ENCODE measurements around the gene TELO2. TPM values are rescaled to one million over a fixed set of nuclear protein-coding genes. Genes with fewer than 3 reads are reported as not detected.
A peak's percentile ranks its signal among the peaks of the same experiment; 100 is the strongest.

Gene TELO2
- total and polyA plus RNA-seq, 4 donors = 24.4 to 64.2 (median 42.8) TPM

DNA sequence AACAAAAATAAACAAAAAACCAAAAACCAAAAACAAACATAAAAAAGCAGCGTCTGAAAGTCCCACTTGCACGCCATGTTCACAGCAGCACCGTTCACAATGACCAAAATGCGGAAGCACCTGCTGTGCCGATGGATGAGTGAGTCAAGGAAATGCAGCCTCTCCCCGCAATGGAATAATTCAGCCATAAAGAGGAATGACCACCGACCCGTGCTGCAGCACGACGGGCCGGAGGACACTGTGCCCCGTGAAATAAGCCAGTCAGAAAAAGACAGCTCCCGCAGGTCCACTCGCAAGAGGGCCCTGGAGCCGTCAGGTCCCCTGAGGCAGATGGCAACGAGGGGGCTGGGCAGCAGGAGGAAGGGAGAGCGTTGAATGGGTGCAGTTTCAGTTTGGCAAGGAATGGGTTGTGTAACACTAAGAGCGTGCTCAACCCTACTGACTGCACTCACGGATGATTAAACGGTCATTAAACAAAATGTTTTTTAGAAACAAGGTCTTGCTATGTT lies 23.4 kb upstream of the TELO2 start:
- TF ChIP-seq, protein P1, sequence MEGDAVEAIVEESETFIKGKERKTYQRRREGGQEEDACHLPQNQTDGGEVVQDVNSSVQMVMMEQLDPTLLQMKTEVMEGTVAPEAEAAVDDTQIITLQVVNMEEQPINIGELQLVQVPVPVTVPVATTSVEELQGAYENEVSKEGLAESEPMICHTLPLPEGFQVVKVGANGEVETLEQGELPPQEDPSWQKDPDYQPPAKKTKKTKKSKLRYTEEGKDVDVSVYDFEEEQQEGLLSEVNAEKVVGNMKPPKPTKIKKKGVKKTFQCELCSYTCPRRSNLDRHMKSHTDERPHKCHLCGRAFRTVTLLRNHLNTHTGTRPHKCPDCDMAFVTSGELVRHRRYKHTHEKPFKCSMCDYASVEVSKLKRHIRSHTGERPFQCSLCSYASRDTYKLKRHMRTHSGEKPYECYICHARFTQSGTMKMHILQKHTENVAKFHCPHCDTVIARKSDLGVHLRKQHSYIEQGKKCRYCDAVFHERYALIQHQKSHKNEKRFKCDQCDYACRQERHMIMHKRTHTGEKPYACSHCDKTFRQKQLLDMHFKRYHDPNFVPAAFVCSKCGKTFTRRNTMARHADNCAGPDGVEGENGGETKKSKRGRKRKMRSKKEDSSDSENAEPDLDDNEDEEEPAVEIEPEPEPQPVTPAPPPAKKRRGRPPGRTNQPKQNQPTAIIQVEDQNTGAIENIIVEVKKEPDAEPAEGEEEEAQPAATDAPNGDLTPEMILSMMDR (IDR thresholded peaks at IDR 0.05; ENCODE audit: control extremely low read depth, extremely low read depth) = no peak
- no peaks in the 10 kb centered on the region for H3K27me3 ChIP-seq (ENCODE audit: control insufficient read depth in 3 of 3, insufficient read depth in 3 of 3, low read length in 2 of 3)

DNA sequence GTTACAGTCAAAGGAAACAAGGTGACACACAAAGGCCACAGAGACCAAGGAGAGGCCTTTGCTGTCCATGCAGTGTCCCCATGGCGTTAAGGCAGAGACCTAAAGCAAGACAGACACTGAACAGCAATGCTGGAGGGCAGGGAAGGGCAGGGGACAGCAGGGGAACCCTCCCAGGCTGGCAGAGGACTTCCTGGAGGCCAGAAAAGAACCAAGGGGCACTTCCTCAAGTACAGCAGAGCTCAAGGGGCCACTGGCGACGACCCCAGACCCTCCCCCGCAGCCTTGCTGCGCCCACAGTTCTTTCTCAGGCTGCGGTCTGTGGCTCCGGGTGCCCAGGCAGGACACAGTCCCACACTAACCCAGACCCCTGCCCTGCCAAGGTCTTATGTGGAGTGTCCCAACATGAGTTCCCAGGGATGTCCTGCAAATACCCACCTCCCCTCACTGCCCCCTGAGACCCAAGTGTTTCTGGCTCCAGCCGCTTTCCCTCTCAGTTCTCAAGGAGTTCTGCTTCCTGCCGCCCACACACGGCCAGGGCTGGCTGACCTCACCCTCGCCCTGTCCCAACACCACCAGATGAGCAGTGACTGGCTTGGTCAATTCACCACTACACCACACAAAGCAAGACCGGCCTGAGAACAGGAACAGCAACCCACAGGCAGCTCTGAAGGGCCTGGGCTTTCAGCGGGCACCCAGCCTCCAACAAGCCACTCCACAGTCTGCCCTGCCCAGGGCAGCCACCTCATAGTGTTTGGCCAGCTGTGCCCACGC lies 22.5 kb upstream of the TELO2 start:
- TF ChIP-seq, protein P1 (IDR thresholded peaks at IDR 0.05; ENCODE audit: control extremely low read depth, extremely low read depth) = no peak
- H3K9me3 ChIP-seq (ENCODE audit: control insufficient read depth in 4 of 4, insufficient read depth in 3 of 4, low read length in 3 of 4) = no peaks in the 10 kb centered on the region
- H3K4me3 ChIP-seq = no peak overlapping the region
- H3K9ac ChIP-seq (ENCODE audit: insufficient read depth in 1 of 2, low read length in 2 of 2) = no peak overlapping the region
- DNase-seq (no peak), ATAC-seq (ENCODE audit: insufficient read depth, low FRiP score) (peak; percentile 13)
- peaks cover 0 to 24% (median 4%) of the 10 kb centered on the region in 5 donors for H3K4me1 ChIP-seq (ENCODE audit: control insufficient read depth in 5 of 5, insufficient read depth in 5 of 5, low read length in 5 of 5)
- H3K36me3 ChIP-seq (ENCODE audit: control insufficient read depth in 4 of 4, insufficient read depth in 4 of 4, low read length in 4 of 4) = peaks cover 0 to 5% (median 0%) of the 10 kb centered on the region in 4 donors
- H3K27ac ChIP-seq (ENCODE audit: low read depth in 1 of 2, low read length in 1 of 2) = peak overlapping the region; percentile 35 to 81
- H3K27me3 ChIP-seq (ENCODE audit: control insufficient read depth in 3 of 3, insufficient read depth in 3 of 3, low read length in 2 of 3) = no peaks in the 10 kb centered on the region
- 41 to 57% methylated on average over 14 of the region's 14 CpGs for WGBS, 2 donors

More for the DNA sequence above, 23.4 kb upstream of the TELO2 start:
- DNase-seq (no peak), ATAC-seq (ENCODE audit: insufficient read depth, low FRiP score) (no peak)
- Histone ChIP-seq H3K9ac (ENCODE audit: insufficient read depth in 1 of 2, low read length in 2 of 2) (no peak overlapping the region), H3K4me1 (ENCODE audit: control insufficient read depth in 5 of 5, insufficient read depth in 5 of 5, low read length in 5 of 5) (peaks cover 0 to 22% (median 4%) of the 10 kb centered on the region in 5 donors), H3K36me3 (ENCODE audit: control insufficient read depth in 4 of 4, insufficient read depth in 4 of 4, low read length in 4 of 4) (peaks cover 0 to 5% (median 0%) of the 10 kb centered on the region in 4 donors), H3K4me3 (no peak overlapping the region), H3K27ac (ENCODE audit: low read depth in 1 of 2, low read length in 1 of 2) (peak overlapping the region in 1 of 2 donors; percentile 81), H3K9me3 (ENCODE audit: control insufficient read depth in 4 of 4, insufficient read depth in 3 of 4, low read length in 3 of 4) (no peaks in the 10 kb centered on the region)
- 24 to 62% methylated on average over 20 of the region's 20 CpGs for WGBS, 2 donors

DNA sequence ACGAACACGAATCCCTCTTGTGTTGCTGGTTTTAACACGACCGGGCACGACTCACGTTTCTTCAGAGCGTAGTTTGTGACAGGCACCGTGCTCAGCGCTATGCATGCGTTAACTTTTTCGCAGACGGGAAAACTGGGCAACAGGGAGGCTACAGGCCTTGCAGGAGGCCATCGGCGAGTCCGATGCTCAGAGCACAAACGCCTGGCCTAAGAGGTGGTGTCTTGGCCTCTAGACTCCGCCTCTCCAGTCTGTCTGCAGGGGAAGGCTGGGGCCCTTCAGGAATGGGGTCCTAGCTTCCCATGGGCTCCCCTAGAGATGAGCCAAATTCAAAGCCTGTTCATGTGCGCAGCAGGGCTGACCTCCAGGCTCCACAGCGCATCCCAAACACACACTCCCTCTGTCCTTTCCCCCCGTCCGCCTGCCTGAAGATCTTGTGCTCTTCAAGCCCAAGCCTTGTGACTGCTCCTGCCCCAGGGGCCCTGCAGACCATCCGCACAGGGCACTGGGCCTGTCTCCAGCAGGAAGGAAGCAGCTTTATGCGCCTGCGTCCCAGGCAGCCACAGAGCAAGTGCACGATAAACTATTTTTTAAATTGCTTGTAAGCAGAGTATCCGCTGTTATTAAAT lies 21.5 kb upstream of the TELO2 start:
- Histone ChIP-seq H3K4me3 (no peak overlapping the region), H3K9ac (ENCODE audit: insufficient read depth in 1 of 2, low read length in 2 of 2) (no peak overlapping the region), H3K36me3 (ENCODE audit: control insufficient read depth in 4 of 4, insufficient read depth in 4 of 4, low read length in 4 of 4) (peaks cover 0 to 2% (median 0%) of the 10 kb centered on the region in 4 donors), H3K27me3 (ENCODE audit: control insufficient read depth in 3 of 3, insufficient read depth in 3 of 3, low read length in 2 of 3) (no peaks in the 10 kb centered on the region), H3K9me3 (ENCODE audit: control insufficient read depth in 4 of 4, insufficient read depth in 3 of 4, low read length in 3 of 4) (no peaks in the 10 kb centered on the region), H3K27ac (ENCODE audit: low read depth in 1 of 2, low read length in 1 of 2) (peak overlapping the region in 1 of 2 donors; percentile 51), H3K4me1 (ENCODE audit: control insufficient read depth in 5 of 5, insufficient read depth in 5 of 5, low read length in 5 of 5) (peaks cover 0 to 26% (median 4%) of the 10 kb centered on the region in 5 donors)
- ATAC-seq (ENCODE audit: insufficient read depth, low FRiP score) = no peak
- WGBS, 2 donors = 36 to 70% methylated on average over 26 of the region's 26 CpGs
- TF ChIP-seq, protein P1 (IDR thresholded peaks at IDR 0.05; ENCODE audit: control extremely low read depth, extremely low read depth) = no peak
- DNase-seq = no peak

Measured in lung (tissue), 12 donors.